HFF-Myc (cell line): ENCODE measurements around the gene NTPCR.

Experiments used
- DNase-seq: peaks from one replicate; pipeline ENCODE4 v3.0.0-alpha.2; 2011; ENCODE audit warnings: low read depth; ENCODE audit errors: extremely low read depth
- H3K4me3 ChIP-seq: replicated peaks from 2 replicates; pipeline ENCODE4 v1.5.1; 2011; ENCODE audit warnings: low read depth, mild to moderate bottlenecking, control low read depth, low read length
- CTCF ChIP-seq: IDR thresholded peaks from 2 replicates; pipeline ENCODE4 v1.5.1; 2012; ENCODE audit warnings: mild to moderate bottlenecking, low read depth, low read length, control low read depth; ENCODE audit errors: missing control alignments

Gene NTPCR

GRCh38 chr1:232950197-232951176 lies at the start of gene NTPCR:
Gene NTPCR (plus strand): TSS chr1:232950611. CDS start chr1:232950711, 100 bp downstream.
- no peak for TF ChIP-seq CTCF
- DNase-seq: peak; percentile 77
- peak within 1 kb of the TSS; percentile 80 for H3K4me3 ChIP-seq

- no peak for DNase-seq
- TF ChIP-seq CTCF: no peak
- no peak overlapping the region for H3K4me3 ChIP-seq
Observed at GRCh38 chr1:232900818-232901217, 49.6 kb upstream of the NTPCR start.

- no peak overlapping the region for H3K4me3 ChIP-seq
- no peak for TF ChIP-seq CTCF
- DNase-seq: no peak
Observed at GRCh38 chr1:232901255-232901654, 49.2 kb upstream of the NTPCR start.

GRCh38 chr1:232902774-232903350 lies 47.5 kb upstream of the NTPCR start:
- no peak for DNase-seq
- TF ChIP-seq CTCF: no peak
- H3K4me3 ChIP-seq: no peak overlapping the region

GRCh38 chr1:232904131-232904530 lies 46.3 kb upstream of the NTPCR start:
- DNase-seq: no peak
- no peak for TF ChIP-seq CTCF

GRCh38 chr1:232904566-232904965 lies 45.8 kb upstream of the NTPCR start:
- no peak for TF ChIP-seq CTCF
- no peak overlapping the region for H3K4me3 ChIP-seq
- no peak for DNase-seq

More at GRCh38 chr1:232904131-232904530, 46.3 kb upstream of the NTPCR start:
- H3K4me3 ChIP-seq: no peak overlapping the region
